Activated naive CD4-positive, alpha-beta T cell treated with Interleukin-2 at 50 U/mL for 16 hours (primary cell): ENCODE measurements around the gene TMEM30B.
"Not testable (repeated sequence)": the region's sequence is repeated elsewhere in the genome, so short reads cannot be mapped to it uniquely, and the experiment has no call there.

Experiments used
- DNase-seq: peaks from one replicate; pipeline ENCODE4 v3.0.0-alpha.2; 2020

TMEM30B gene, protein sequence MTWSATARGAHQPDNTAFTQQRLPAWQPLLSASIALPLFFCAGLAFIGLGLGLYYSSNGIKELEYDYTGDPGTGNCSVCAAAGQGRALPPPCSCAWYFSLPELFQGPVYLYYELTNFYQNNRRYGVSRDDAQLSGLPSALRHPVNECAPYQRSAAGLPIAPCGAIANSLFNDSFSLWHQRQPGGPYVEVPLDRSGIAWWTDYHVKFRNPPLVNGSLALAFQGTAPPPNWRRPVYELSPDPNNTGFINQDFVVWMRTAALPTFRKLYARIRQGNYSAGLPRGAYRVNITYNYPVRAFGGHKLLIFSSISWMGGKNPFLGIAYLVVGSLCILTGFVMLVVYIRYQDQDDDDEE

DNA sequence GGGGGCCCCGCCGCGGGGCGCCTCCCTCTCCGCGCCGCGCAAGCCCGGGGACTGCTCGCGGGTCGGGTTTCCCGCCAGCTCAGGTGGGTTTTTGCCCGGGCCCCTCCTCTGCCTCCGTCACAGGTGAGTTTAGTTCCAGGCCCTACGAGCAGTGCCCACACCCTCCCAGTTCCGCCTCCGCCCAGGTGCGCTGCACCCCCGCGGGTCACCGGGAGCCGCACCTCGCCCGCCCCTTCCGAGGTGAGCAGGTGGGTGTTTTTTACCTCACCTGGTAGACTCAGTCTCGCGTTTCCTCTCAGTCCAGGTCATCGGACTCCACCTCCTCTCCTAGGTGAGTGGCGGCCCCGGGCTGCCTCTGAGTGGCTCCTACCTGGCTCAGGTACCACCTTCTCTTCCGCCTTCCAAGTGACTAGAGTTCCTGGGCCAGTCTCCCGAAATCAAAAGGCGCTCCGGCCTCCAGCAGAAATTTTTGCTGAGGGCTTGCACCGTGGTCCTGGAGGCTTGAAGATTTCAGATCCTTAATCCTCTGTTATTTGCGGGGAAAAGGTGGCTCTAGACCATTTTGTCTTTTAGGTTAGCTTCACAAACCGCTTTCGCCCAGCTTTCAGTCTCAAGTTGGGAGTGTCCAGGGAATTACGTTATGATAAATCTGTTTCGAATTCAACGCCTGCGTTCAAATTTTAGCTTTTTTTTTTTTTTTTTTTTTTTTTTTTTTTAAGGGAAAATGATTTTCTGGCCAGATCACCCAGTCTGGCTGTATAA, at the start of gene TMEM30B:
TSS of gene TMEM30B (minus strand) at position 153 of the 762 bp plus-strand sequence. CDS start 191 bp downstream, outside the sequence.
- DNase-seq: no peak

DNA sequence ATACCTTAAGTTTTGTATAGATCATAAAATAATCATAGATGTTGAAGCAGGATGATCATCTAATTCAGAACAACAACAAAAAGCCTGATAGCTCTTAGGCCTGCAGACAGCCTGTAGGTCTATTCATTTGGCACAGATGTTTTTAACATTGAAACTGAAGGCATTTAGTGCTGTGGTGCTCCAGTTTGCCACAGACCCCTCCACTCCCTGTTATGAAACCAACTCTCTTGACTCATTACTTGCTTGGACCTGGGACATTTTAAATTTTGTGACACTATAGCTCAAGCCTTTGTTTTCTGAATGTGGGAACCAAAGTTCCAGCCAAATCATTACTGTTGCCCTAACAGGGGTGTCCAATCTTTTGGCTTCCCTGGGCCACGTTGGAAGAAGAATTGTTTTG, 49.4 kb upstream of the TMEM30B start:
- no peak for DNase-seq

GRCh38 chr14:61329478-61330051, 48.4 kb upstream of the TMEM30B start:
- no peak for DNase-seq

GRCh38 chr14:61328626-61329262, 47.6 kb upstream of the TMEM30B start:
- no peak for DNase-seq

- no peak for DNase-seq
These were observed 45.7 kb upstream of the TMEM30B start for GRCh38 chr14:61326847-61327246.

- DNase-seq: no peak
These were observed 45.0 kb upstream of the TMEM30B start for GRCh38 chr14:61326146-61326545.

DNA sequence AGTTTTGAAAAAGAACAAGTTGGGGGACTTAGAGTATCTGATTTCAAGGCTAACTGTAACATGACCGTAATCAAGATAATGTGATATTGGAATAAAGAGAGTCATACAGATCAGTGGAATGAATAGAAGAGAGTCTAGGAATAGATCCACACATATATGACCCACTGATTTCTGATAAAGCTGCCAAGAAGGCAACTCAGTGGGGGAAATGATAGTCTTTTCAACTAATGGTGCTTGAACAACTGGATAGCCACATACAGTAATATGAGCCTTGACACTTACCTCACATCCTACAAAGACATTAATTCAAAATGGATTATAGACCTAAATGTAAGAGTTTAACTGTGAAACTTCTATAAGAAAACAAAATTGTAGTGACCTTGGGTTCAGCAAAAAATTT, 44.0 kb upstream of the TMEM30B start:
- DNase-seq: no peak

- DNase-seq: no peak
These were observed 42.8 kb upstream of the TMEM30B start for GRCh38 chr14:61323970-61324369.

GRCh38 chr14:61322799-61323290, 41.7 kb upstream of the TMEM30B start:
- peak; percentile 51 for DNase-seq

- peak; percentile 48 for DNase-seq
These were observed 41.1 kb upstream of the TMEM30B start for GRCh38 chr14:61322011-61322798.

DNA sequence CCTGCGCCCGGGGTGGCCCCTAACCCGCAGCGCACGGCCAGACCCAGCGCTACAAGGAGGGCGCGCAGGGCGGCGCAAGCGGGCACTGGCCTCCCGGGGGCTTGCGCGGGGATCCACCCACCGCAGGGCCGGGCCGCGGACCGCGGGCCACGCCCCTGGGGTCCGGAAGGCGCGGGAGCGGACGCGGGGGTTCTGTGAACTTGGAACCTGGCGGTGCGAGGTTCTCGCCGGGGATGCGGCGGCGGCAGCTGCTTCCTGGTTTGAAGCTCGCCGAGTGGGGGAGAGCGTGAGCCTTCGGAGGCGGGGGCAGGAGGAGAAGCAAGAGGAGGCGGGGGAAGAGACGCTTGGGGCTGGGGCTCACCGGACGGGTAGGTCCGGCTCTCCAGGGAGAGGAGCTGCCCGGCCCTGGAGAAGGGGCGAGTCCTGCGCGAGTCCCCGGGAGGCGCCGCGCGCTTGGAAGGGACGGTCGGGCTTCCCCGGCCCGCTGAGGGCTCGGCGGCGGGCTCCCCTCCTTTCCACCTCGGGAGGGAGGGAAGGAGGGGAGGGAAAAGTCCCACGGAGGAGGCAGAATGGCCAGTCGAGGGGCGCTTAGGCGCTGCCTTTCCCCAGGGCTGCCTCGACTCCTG, 40.4 kb upstream of the TMEM30B start, which contains the start of gene PRKCH:
TSS of gene PRKCH (plus strand) at position 195 of the 626 bp plus-strand sequence. CDS start 523 bp downstream, outside the sequence.
- peak; percentile 86 for DNase-seq

DNA sequence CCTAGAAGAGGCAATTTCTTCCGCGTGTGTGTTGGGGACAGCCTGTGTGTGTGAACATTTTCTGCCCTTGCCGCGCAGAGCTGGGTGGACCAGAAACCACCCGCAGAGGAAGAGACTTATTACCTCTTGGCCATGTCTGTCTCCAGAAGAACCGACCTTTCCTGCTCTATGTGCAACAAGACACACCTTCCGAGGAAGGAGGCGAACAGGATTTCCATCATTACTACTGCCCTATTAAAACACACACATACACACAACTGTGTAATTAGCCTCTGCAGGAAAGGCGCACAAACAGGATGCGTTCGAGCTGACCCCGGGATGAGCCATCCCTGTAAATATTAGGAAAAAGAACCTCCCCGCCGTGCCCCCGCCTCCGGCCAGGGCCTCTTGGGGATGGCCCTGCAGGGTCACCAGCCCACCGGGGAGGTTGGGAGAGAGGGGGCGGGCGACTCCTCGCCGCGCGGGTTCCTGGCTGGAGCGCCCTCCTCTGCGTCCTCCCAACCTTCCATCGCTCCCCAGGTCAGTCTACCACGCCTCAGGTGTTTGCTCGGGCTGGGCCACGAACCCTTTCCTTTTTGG, 39.8 kb upstream of the TMEM30B start:
- no peak for DNase-seq

GRCh38 chr14:61320170-61320569, 39.0 kb upstream of the TMEM30B start:
- DNase-seq: not testable (repeated sequence)

GRCh38 chr14:61319706-61320105, 38.6 kb upstream of the TMEM30B start:
- DNase-seq: no peak

DNA sequence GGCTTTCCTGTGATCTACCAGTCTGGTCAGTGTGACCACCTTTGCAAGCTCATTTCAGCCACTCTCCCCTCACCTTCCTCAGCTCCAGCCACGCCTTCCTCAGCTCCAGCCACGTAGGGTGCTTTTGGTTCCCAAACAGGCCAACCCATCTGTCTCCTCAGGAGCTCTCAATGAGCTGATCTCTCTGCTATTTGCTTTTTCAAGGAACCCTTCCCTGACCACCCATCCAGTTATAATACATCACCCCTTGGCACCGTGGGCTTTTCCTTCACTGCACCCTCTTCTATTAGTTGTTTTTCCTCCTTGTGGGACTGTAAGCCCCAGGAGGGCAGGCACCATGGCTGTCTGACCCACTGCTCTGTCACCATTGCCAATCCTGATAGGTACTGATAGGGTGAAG, 37.9 kb upstream of the TMEM30B start:
- no peak for DNase-seq

GRCh38 chr14:61315313-61315712, 34.2 kb upstream of the TMEM30B start:
- no peak for DNase-seq

DNA sequence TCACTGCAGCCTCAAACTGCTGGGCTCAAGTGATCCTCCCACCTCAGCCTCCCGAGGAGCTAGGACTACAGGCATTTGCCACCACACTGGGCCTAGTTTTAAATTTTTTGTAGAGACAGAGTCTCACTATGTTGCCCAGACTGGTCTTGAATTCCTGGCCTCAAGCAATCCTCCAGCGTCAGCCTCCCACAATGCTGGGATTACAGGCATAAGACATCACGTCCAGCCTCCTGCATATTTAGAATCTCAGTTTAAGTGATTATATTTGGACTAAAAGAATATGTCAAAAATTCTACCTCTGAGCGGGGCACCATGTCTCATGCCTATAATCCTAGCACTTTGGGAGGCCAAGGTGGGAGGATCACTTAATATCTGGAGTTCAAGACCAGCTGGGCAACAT, 27.6 kb upstream of the TMEM30B start:
- DNase-seq: not testable (repeated sequence)

DNA sequence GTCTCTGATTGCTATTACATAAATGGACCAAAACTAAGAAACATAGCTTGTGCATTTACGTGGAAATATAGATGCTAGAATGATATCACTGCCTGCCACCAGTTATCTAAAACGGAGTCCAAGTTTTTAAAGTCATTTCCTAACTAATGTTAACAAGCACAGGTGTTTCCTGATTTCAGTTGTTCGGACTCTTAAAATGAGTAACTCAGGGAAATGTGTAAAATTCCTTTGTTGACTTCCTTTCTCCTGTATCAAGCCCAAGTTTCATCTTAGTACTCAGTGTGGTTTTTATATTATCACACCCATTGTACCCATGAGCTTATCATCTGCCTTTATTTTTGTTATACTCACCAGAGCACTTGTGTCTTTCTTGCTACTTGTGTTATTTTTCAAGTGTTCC, 27.1 kb upstream of the TMEM30B start:
- DNase-seq: no peak

GRCh38 chr14:61304688-61305087, 23.6 kb upstream of the TMEM30B start:
- no peak for DNase-seq

DNA sequence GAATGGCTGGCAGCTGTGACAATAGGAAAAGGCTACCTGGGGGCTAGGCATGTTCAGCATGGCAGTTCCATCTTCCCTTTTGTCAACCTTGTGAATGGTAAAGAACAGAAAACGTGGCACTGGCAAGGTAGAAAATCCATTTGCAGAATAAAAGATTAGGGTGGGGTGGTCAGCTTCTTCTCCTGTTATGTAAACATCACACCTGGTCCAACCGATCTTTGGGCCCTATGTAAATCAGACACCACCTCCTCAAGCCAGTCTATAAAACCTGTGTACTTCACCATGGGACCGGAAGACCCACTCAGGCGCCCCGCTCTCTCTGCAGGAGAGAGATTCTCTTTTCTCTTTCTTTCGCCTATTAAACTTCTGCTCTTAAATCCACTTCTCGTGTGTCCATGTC, 19.6 kb upstream of the TMEM30B start:
- DNase-seq: no peak

- DNase-seq: no peak
These were observed 19.1 kb upstream of the TMEM30B start for GRCh38 chr14:61300209-61300608.
